ELR (cell line): ENCODE data around the gene ANKRD10.

Source experiments
- DNase-seq: peaks from one replicate; pipeline ENCODE4 v3.0.0-alpha.2; 2015; ENCODE audit warnings: low read depth

ANKRD10 gene

GRCh38 chr13:110944968-110945927 lies 30.4 kb upstream of the ANKRD10 start:
- no peak for DNase-seq

DNA sequence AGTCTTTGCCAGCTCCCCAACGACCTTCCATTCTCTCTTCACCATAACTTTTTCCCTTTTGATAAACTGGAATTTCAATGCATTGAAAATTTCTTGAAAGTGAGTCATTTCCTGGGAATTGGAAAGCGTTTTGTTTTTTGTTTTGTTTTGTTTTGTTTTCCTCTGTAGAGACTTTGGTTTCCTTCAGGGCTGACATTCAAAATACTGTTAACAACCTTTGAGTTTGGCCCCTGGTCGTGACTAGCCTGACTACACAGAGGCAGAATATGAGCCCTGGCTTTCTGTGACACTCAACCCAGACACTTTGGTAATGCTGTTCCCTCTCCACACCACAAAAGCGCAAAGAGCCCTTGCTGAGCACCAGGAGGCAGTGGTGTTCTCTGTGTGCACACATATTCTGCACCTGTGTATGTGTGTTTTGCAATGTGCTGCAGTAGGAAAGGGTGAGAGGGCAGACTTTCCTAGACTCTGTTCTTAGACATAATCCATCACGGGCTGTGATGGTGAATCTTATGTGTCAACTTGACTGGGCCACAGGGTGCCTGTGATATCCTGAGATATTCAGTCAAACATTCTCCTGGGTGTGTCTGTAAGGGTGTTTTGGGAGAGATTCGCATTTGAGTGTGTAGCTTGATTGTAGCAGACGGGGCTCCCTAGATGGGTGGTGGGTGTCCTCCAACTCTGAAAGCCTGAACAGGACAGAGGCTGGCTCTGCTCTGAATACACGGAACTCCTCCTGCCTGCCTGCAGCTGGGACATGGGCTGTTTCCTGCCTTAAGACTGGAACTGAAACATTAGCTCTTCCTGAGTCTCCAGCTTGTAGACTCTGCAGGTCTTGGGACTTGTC lies 29.5 kb upstream of the ANKRD10 start:
- peak; percentile 70 for DNase-seq

- DNase-seq = peak; percentile 59
Observed at GRCh38 chr13:110942248-110942981, 27.5 kb upstream of the ANKRD10 start.

GRCh38 chr13:110938662-110939421 lies 24.0 kb upstream of the ANKRD10 start:
- DNase-seq = no peak

DNA sequence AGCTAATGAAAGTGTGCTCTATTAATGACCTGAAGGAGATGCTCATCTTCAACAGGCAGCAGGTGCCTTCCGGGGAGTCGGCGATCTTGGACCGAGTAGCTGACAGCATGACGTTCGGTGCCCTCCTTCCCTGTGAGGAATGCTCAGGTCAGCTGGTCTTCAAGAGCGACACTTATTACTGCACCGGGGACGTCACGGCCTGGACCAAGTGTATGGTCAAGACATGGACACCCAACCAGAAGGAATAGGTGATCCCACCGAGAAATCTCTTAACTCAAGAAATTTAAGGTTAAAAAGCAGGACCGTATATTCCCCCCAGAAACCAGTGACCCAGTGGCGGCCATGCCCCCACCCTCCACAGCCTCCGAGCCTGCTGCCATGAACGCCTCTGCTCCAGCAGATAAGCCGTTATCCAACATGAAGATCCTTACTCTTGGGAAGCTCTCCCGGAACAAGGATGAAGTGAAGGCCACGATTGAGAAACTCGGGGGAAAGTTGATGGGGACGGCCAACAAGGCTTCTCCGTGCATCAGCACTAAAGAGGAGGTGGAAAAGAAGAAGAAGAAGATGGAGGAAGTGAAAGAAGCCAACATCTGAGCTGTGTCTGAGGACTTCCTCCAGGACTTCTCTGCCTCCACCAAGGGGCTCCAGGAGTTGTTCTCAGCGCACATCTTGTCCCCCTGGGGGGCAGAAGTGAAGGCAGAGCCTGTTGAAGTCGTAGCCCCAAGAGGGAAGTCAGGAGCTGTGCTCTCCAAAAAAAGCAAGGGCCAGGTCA lies 22.8 kb upstream of the ANKRD10 start:
- no peak for DNase-seq

DNA sequence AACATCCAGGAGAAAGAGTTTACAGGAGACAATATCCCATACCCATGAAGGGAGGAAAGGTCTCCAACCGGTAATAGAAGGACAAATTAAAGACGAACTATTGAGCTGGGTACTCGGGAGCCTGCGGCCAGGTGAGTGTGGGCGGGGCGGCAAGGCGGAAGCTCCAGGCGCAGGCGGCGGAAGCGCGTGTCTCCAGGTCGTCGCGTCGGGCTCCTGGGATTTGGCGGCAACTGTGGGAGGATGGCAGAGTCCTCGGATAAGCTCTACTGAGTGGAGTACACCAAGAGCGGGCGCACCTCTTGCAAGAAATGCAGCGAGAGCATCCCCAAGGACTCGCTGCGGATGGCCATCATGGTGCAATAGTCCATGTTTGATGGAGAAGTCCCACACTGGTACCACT lies 21.6 kb upstream of the ANKRD10 start:
- no peak for DNase-seq

GRCh38 chr13:110932588-110932987 lies 17.7 kb upstream of the ANKRD10 start:
- DNase-seq = no peak

GRCh38 chr13:110929104-110929777 lies 14.4 kb upstream of the ANKRD10 start:
- DNase-seq = no peak

DNA sequence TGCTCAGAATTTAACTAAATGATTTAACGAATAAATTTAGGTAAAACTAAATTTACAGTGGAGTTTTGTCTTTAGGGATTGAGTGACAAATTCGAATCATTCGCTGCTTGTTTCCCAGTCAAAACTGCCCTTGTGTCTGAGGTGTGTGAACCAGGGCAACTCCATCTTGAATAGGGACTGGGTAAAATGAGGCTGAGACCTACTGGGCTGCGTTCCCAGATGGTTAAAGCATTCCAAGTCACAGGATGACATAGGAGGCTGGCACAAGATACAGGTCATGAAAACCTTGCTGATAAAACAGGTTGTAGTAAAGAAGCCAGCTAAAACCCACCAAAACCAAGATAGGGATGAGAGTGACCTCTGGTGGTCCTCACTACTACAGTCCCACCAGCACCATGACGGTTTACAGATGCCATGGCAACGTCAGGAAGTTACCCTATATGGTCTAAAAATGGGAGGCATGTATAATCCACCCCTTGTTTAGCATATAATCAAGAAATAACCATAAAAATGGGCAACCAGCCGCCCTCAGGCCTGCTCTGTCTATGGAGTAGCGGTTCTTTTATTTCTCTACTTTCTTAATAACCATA lies 10.2 kb upstream of the ANKRD10 start:
- peak; percentile 34 for DNase-seq

DNA sequence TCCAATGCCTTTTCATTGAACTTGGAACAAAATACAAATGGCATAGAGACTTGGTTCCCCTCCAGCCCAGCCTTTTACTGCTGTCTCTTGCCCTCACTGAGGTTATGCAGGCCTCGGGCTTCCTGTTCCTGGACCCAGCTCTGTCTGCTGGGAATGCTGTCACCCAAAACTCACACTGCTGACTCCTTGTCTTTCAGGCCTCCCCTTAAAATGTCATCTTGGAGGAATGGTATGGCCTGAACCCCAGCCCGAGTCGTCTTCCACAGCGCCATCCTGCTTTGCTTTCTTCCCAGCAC lies 9.7 kb upstream of the ANKRD10 start:
- DNase-seq = no peak

GRCh38 chr13:110923777-110924638 lies 9.1 kb upstream of the ANKRD10 start:
- DNase-seq = no peak

GRCh38 chr13:110923086-110923485 lies 8.2 kb upstream of the ANKRD10 start:
- no peak for DNase-seq

DNA sequence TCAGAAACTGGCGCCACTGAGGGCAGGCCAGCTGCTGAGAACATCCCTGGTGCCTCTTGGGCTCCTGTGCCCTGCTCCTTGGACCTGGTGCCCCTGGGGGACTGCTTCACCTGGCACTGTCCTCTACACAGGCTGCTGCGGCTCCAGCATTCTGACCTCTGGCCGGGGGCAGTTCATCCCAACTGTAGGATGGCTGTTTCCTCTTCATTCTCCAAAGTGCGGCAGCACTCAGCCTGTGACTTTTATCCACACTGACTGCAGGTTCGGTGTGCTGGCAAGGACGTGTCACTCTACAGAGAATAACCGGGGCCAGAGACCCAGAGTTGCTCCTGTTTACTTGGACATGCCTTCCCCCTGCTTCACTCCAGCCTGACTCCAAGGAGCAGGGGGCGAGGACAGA lies 7.6 kb upstream of the ANKRD10 start:
- no peak for DNase-seq

- DNase-seq = no peak
Observed at GRCh38 chr13:110921695-110922094, 6.8 kb upstream of the ANKRD10 start.

DNA sequence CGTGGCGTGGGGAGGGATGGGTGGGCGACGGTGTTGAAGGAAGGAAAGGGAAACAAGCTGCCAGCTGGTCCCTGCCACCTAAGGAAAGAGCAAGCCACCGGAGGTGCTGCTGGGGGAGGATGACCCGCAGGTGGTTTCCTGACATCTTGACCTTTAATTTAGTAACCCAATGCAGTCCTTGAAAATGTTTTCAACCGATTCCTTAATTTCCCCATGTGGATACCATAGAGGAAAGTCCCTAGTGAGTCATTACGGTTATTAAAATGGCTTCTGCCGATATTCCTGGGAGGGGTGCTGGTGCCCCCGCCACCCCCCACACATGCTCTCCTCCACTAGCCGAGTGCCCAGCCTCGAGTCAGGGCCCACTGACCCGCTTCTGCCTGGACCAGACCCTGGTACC lies 6.3 kb upstream of the ANKRD10 start:
- no peak for DNase-seq

GRCh38 chr13:110920038-110920437 lies 5.2 kb upstream of the ANKRD10 start:
- DNase-seq = no peak

- DNase-seq = peak; percentile 68
Observed at GRCh38 chr13:110916301-110917142, 1.7 kb upstream of the ANKRD10 start.

DNA sequence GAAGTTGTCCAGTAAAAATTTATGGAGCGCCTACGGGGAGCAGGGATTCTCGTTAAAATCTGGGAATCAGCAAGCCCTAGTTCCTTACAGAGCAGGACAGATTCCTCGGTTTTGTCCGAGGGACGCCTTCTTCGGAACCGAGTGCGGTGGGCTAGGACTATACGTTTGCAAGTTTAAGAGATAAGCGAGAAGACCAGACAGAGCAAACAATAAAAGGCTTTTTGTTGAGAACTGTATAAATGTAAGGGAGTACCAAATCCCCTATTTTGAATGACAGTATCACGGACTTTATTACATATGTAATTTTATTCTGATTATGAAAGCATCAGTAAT lies 971 bp upstream of the ANKRD10 start:
- no peak for DNase-seq
